Measurements from ENCODE around the gene CARMIL3.
"Not testable (repeated sequence)": the region's sequence is repeated elsewhere in the genome, so short reads cannot be mapped to it uniquely, and the experiment has no call there.

CARMIL3 gene

GRCh38 chr14:24042746-24043145, 9.1 kb upstream of the CARMIL3 start:
- DNase-seq = no peak

DNA sequence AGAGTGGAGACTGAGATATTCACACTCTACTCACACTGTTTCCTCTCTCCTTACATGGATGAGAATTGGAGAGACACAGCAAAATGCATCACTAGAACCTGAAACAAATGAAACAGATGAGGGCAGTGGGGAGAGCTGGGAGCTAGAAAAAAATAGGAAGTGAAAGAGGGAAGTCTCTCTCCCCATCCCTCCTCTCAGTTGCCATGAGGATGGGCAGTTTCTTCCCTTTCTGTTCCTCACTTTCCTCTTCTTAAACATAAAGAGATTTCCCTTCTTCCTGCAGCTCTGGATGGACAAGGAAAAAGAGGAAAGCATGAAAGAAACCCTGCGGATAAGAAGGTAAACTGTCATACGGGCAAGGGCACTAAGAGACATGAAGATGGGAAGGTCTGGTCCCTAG, 2.8 kb upstream of the CARMIL3 start:
- DNase-seq = not testable (repeated sequence)

GRCh38 chr14:24050753-24051152, 1.1 kb upstream of the CARMIL3 start:
- DNase-seq = not testable (repeated sequence)

GRCh38 chr14:24051176-24051788, 527 bp upstream of the CARMIL3 start:
- no peak for DNase-seq

DNA sequence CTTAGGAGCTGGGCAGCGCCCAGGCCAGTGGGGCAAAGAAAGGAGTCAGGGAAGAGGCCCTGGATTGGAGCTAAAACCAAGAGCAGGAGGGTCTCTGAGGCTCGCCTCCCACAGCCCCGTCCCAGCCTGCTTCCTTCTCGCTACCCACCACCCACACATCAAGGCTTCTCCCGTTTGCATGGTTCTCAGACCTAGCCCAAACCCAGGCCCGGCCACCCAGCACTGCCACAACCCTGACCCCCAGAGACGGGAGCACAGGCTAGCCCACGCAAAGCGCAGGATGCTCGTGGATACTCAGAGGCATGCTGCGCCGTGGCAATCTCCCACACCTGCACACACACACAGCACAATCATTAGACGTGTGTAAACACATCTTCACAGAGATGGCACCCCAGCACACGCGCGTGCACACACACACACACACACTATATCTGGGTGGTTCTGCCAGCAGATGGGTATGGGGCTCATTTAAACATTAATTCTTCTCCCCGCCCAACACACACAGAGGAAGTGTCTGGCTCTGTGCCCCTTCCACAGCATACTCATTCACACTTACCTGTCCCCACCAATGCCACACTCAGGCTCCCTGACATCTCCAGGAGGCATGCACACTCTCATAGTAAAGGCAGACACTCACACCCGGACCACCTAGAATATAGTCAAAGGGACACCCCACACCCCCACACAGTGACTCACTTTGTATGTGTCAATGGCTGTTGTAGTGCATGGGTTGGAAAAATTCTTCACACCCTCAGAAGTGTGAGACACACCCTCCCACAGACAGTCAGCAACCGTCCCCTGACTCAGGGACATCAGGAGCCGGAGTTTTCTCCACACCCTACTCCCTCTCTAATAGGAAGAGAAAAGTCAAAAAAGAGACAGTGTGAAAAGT, 1.1 kb downstream of the CARMIL3 start:
- DNase-seq = no peak

DNA sequence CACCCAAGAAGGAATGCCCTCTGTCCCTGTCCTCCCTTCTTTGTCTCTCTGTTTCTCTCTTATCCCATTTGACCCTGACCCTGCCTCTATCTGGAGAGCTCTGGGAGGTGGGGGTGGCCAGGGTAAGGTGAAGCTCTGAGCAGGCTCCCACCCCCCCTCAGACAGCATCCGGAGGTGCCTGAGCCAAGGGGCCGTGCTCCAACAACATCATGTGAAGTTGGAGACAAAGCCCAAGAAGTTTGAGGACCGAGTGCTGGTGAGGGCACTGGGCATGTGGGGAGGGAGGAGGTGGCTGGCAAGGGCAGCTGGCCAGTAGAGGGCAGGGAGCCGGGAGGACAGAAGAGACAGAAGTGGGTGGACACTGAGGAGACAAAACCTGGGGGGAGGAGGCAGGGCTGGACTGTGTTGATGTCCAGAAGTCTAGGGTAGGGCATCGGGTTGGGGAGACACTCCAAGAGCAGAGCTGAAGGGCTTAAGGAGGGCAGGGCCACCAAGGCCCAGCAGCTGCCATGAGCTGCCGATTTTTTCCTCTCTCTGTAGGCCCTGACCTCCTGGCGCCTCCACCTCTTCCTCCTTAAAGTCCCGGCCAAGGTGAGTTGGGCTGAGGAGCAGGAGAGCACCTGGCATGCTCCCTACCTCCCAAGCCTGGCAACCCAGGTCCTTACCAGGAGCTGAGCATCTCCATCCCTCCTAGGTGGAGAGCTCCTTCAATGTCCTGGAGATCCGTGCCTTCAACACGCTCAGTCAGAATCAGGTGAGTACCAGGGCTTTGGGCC, 1.9 kb downstream of the CARMIL3 start:
- no peak for DNase-seq

- no peak for DNase-seq
Measured at GRCh38 chr14:24054324-24054641, 2.5 kb downstream of the CARMIL3 start.

DNA sequence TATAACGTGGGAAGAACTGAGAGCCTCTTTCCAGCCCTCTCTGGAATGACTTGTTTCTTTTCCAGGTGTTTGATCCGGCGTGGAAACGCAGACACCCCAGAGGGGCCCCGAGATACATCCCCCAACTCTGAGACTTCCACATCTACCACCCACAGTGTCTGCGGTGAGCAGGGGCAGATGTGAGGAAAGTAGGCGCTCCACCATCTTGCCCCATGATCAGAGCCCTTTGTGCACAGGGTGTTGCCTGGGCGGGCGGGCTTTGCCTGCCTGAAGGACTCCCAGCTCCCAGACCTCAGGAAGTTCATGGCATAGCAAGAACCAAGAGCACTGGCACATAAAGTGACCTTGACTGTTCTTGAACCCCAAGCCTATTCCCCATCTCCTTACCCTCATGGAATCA, 2.8 kb downstream of the CARMIL3 start:
- no peak for DNase-seq

DNA sequence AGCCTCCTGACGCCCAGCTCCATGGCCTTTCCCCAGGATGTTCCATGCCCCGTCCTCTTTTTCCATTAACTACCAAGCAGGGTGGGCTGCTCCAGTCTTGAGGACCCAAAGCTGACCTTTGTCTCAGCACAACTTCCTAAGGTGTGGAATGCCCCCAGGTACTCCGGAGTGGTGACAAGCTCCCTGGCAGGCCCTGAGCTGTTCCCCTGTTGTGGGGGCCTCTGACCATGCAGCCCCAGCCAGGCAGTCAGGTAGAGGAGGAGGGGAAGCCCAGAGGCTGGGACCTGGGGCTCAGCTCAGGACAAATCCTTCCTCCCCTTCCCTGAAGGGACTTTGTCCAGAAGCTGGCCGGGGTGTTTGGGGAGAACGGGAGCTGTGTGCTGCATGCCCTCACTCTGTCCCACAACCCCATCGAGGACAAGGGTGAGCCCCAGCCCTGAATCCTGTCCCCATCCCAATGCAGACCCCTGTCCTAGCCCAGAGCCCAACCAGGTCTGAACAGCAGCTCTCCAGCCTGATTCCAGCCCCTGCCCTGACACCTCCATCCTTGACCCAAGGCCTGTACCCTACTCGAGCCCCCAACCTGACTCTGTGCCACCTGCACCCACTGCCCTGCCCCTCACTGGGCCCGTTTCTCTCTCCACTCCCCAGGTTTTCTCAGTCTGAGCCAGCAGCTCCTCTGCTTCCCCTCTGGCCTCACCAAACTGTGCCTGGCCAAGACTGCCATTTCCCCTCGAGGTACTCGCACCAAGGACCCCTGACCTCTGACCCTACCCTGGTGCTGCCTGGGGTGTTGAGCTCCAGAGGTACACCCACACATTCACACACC, 4.4 kb downstream of the CARMIL3 start:
- no peak for DNase-seq

GRCh38 chr14:24056800-24057184, 5.0 kb downstream of the CARMIL3 start:
- no peak for DNase-seq

DNA sequence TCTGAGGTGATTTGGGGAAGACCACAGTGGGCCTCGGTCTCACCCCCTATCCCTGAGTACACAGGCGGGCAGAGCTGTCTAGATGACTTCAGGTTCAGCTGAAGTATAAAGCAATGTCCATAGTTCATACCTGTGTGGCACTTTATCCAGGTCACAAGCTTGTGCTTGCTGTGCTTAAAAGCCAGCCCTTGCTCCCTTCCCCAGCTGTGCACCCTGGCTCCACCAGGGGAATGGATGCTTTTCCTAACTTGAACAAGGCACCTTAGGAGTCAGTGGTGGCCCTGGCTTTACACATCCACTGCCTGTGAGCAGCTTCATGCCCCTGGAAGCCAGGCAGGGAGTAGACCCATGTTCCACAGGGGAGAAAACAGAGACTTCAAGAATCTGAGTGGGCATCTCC, 5.5 kb downstream of the CARMIL3 start:
- DNase-seq = no peak

DNA sequence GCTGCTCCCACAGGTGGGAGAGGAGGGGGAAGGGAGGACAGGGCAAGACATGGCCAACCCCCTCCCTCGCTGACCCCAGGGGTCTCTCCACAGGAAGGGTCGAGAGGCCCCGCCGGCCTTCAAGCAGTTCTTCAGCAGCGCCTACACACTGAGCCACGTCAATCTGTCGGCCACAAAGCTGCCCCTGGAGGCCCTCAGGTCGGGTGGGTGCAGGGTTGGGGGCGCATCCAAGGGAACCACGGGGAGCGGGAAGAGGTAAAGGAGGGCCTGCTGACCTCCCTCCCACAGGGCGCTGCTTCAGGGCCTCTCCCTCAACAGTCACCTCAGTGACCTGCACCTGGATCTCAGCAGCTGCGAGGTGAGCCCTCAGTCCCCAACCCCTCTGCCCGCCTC, 6.1 kb downstream of the CARMIL3 start:
- no peak for DNase-seq

DNA sequence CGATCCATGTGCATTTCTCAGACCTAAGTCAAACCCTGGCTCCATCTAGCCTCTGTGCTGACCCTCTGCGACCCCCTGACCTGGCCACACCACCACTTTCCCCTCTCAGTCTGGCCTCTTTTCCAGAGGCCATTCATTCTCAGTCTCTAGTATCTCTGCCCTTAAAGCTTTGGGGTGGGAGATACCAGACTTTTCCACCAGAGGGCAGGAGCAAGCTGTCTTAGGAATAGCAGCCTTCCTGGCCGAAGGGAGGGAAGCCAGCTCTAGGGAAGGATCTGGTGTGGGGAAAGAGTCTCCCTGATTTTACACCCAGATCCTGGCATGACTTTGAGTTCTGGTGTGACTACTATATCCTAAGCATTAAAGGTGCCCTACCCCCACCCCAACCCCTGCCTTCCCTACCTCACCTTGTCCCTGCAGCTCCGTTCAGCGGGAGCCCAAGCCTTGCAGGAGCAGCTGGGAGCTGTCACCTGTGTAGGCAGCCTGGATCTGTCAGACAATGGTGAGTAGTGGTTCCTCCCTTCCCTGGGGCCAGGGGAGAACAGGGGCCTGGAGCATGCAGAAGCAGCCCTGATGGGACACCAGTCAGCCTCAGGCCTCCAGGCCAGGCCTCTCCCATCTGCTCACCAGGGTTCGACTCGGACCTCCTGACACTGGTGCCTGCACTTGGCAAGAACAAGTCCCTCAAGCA, 6.6 kb downstream of the CARMIL3 start:
- DNase-seq = peak; percentile 46

DNA sequence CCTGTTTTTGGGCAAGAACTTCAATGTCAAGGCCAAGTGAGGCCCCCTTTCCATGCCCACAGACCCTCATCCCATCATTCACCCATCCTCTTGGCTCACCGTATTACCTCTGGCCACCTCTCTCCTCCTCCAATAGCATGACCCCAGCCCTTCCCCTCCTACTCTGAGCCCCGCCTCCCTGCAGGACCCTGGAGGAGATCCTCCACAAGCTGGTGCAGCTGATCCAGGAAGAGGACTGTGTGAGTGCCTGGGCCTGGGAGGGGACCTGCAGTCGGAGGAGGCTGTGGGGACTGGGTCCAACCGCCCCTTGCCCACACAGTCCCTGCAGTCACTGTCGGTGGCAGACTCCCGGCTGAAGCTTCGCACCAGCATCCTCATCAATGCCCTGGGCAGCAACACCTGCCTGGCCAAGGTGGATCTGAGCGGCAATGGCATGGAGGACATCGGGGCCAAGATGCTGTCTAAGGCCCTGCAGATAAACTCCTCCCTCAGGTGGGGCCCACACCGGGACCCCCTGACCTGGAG, 7.2 kb downstream of the CARMIL3 start:
- no peak for DNase-seq

- DNase-seq = no peak
Measured at GRCh38 chr14:24059841-24060388, 8.1 kb downstream of the CARMIL3 start.

- no peak for DNase-seq
Measured at GRCh38 chr14:24060443-24060842, 8.6 kb downstream of the CARMIL3 start.

- DNase-seq = no peak
Measured at GRCh38 chr14:24060984-24061913, 9.4 kb downstream of the CARMIL3 start.

- DNase-seq = no peak
Measured at GRCh38 chr14:24062216-24062980, 10.6 kb downstream of the CARMIL3 start.

GRCh38 chr14:24063263-24063836, 11.5 kb downstream of the CARMIL3 start:
- no peak for DNase-seq
